GM18526 (cell line): ENCODE data around the gene RUFY3.

ENCODE experiments used
- POLR2A ChIP-seq: IDR thresholded peaks from 3 replicates; pipeline ENCODE4 v1.6.1; 2011; ENCODE audit not compliant: insufficient read length; ENCODE audit errors: extremely low read depth

RUFY3 gene

DNA sequence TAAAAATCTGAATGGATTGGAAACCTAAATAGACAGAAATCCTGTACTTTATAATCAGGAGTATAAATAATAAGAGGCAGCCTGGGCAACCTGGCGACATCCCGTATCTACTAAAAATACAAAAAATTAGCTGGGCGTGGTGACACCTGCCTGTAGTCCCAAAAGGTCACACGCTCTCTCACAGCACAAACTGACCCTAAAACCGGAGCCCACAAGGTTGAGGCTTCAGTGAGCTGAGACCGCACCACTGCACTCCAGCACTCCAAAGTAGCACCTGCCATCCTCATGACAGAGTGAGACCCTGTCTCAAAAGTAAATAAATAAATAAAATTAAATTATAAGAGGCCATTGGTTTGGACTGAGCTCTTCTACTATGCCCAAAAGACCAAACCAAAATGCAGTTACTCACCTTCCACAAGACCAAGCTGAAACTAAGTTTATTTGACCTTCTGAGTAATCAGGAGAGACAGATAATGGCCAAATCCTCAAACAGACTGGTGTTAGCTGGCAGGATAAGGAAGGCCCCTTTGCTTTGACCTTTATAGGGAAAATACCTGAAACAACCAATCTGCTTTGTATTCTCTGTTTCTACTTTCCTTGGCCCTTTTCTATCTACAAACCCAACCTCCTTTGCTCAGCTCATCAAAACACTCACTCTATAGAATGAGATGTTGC, 121.1 kb downstream of the RUFY3 start:
- no peak for TF ChIP-seq POLR2A

DNA sequence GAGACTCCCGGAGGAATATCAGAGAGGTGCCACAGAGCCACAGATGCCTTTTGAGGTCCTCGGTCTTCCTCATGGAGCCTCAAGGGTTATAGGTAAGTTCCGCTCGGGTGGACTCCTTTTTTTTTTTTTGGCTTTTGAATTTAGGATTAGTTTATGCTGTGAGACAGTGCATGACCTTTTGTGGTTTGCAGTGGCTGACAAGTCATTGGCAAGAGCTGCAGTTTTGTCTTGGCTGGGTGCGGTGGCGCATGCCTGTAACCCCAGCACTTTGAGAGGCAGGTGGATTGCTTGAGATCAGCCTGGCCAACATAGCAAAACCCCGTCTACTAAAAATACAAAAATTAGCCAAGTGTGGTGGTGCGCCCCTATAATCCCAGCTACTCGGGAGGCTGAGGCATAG, 122.4 kb downstream of the RUFY3 start:
- no peak for TF ChIP-seq POLR2A

- TF ChIP-seq POLR2A: no peak
Measured at GRCh38 chr4:70849291-70849690, 127.5 kb downstream of the RUFY3 start.

GRCh38 chr4:70855464-70855863, 133.7 kb downstream of the RUFY3 start:
- TF ChIP-seq POLR2A: no peak
